ENCODE results near the gene NOMO2.
"Not testable (repeated sequence)": the region's sequence is repeated elsewhere in the genome, so short reads cannot be mapped to it uniquely, and the experiment has no call there.

Gene NOMO2, protein sequence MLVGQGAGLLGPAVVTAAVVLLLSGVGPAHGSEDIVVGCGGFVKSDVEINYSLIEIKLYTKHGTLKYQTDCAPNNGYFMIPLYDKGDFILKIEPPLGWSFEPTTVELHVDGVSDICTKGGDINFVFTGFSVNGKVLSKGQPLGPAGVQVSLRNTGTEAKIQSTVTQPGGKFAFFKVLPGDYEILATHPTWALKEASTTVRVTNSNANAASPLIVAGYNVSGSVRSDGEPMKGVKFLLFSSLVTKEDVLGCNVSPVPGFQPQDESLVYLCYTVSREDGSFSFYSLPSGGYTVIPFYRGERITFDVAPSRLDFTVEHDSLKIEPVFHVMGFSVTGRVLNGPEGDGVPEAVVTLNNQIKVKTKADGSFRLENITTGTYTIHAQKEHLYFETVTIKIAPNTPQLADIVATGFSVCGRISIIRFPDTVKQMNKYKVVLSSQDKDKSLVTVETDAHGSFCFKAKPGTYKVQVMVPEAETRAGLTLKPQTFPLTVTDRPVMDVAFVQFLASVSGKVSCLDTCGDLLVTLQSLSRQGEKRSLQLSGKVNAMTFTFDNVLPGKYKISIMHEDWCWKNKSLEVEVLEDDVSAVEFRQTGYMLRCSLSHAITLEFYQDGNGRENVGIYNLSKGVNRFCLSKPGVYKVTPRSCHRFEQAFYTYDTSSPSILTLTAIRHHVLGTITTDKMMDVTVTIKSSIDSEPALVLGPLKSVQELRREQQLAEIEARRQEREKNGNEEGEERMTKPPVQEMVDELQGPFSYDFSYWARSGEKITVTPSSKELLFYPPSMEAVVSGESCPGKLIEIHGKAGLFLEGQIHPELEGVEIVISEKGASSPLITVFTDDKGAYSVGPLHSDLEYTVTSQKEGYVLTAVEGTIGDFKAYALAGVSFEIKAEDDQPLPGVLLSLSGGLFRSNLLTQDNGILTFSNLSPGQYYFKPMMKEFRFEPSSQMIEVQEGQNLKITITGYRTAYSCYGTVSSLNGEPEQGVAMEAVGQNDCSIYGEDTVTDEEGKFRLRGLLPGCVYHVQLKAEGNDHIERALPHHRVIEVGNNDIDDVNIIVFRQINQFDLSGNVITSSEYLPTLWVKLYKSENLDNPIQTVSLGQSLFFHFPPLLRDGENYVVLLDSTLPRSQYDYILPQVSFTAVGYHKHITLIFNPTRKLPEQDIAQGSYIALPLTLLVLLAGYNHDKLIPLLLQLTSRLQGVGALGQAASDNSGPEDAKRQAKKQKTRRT

DNA sequence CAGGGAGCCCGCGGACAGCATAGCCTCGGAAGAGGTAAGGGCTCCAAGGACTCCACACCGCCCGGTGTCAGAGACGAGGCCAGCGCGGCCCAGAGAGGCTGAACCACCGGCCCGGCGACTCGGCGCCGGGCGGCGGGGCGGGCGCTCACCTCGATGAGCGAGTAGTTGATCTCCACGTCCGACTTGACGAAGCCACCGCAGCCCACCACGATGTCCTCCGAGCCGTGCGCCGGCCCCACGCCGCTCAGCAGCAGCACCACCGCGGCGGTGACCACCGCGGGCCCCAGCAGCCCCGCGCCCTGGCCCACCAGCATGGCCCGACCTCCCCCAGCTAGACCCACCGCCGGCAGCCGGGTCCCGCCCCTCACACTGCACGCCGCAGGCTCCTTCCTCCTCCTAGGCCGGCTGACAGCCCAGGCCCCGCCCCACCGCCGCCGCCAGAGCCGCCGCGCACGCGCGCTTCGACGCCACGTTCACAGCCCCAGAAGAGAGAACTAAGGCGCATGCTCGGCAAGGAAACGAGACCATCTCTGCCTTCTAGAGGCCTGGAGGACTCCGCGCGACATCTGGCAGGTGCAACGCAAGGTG lies at the start of gene NOMO2:
TSS of gene NOMO2 (minus strand) at position 371 of the 588 bp plus-strand sequence. CDS start at position 314, 57 bp downstream.
- H3K27me3 Mint-ChIP-seq; intact Hi-C loops (cut with micrococcal nuclease); H3K4me1 Mint-ChIP-seq (ENCODE audit: low read depth); H3K9me3 Mint-ChIP-seq; H3K27ac Mint-ChIP-seq; H3K36me3 Mint-ChIP-seq (ENCODE audit: low read depth): not testable (repeated sequence)
- H3K4me3 Mint-ChIP-seq = peak within 1 kb of the TSS; percentile 48

DNA sequence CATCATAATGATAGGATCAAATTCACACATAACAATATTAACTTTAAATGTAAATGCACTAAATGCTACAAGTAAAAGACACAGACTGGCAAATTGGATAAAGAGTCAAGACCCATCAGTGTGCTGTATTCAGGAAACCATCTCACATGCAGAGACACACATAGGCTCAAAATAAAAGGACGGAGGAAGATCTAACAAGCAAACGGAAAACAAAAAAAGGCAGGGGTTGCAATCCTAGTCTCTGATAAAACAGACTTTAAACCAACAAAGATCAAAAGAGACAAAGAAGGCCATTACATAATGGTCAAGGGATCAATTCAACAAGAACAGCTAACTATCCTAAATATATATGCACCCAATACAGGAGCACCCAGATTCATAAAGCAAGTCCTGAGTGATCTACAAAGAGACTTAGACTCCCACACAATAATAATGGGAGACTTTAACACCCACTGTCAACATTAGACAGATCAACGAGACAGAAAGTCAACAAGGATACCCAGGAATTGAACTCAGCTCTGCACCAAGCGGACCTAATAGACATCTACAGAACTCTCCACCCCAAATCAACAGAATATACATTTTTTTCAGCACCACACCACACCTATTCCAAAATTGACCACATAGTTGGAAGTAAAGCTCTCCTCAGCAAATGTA lies 48.4 kb upstream of the NOMO2 start:
- H3K27me3 Mint-ChIP-seq; H3K36me3 Mint-ChIP-seq (ENCODE audit: low read depth); H3K4me3 Mint-ChIP-seq; H3K27ac Mint-ChIP-seq; H3K4me1 Mint-ChIP-seq (ENCODE audit: low read depth); H3K9me3 Mint-ChIP-seq; intact Hi-C loops (cut with micrococcal nuclease): not testable (repeated sequence)

DNA sequence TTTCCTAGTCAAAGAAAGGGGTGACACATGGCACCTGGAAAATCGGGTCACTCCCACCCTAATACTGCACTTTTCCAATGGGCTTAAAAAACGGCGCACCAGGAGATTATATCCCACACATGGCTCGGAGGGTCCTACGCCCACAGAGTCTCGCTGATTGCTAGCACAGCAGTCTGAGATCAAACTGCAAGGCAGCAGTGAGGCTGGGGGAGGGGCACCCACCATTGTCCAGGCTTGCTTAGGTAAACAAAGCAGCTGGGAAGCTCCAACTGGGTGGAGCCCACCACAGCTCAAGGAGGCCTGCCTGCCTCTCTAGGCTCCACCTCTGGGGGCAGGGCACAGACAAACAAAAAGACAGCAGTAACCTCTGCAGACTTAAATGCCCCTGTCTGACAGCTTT lies 46.4 kb upstream of the NOMO2 start:
- H3K27me3 Mint-ChIP-seq; H3K4me1 Mint-ChIP-seq (ENCODE audit: low read depth); H3K4me3 Mint-ChIP-seq; H3K9me3 Mint-ChIP-seq; intact Hi-C loops (cut with micrococcal nuclease); H3K27ac Mint-ChIP-seq; H3K36me3 Mint-ChIP-seq (ENCODE audit: low read depth): not testable (repeated sequence)

DNA sequence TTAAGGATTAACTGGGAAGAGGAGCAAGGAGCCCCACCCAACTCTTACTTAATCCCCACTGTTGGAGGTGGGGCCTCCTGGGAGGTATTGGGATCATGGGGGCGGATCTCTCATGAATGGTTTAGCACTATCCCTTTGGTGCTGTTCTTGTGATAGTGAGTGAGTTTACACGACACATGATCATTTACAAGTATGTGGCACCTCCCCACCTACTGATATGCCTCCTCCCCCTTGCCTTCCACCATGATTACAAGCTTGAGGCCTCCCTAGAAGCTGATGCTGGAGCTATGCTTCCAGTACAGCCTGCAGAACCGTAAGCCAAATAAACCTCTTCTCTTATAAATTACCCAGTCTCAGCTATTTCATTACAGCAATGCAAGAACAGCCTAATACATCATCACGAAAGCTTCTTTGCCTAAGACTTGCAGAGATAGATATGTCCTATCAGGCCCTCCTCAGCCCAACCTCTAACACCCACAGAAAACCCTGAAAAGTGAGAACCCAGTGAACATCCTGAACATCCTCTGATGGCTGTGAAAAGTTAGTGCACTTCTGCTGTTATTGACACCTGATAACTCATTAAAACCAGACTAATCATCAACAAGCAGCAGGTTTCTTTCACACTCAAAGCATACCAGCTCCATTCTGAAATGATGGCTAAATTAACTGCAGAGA lies 41.8 kb upstream of the NOMO2 start:
- H3K4me1 Mint-ChIP-seq (ENCODE audit: low read depth); H3K9me3 Mint-ChIP-seq; H3K27me3 Mint-ChIP-seq; intact Hi-C loops (cut with micrococcal nuclease); H3K36me3 Mint-ChIP-seq (ENCODE audit: low read depth); H3K4me3 Mint-ChIP-seq; H3K27ac Mint-ChIP-seq: not testable (repeated sequence)

- H3K4me3 Mint-ChIP-seq; H3K36me3 Mint-ChIP-seq (ENCODE audit: low read depth); H3K27ac Mint-ChIP-seq; H3K27me3 Mint-ChIP-seq; H3K4me1 Mint-ChIP-seq (ENCODE audit: low read depth); H3K9me3 Mint-ChIP-seq; intact Hi-C loops (cut with micrococcal nuclease): not testable (repeated sequence)
These were observed 36.7 kb upstream of the NOMO2 start for GRCh38 chr16:18598582-18598981.

GRCh38 chr16:18597734-18598133 lies 35.8 kb upstream of the NOMO2 start:
- H3K9me3 Mint-ChIP-seq; intact Hi-C loops (cut with micrococcal nuclease); H3K27me3 Mint-ChIP-seq; H3K4me1 Mint-ChIP-seq (ENCODE audit: low read depth); H3K36me3 Mint-ChIP-seq (ENCODE audit: low read depth); H3K4me3 Mint-ChIP-seq; H3K27ac Mint-ChIP-seq: not testable (repeated sequence)

- H3K4me3 Mint-ChIP-seq; H3K9me3 Mint-ChIP-seq; intact Hi-C loops (cut with micrococcal nuclease); H3K27me3 Mint-ChIP-seq; H3K4me1 Mint-ChIP-seq (ENCODE audit: low read depth); H3K36me3 Mint-ChIP-seq (ENCODE audit: low read depth); H3K27ac Mint-ChIP-seq: not testable (repeated sequence)
These were observed 35.4 kb upstream of the NOMO2 start for GRCh38 chr16:18597319-18597718.

GRCh38 chr16:18595796-18596195 lies 33.9 kb upstream of the NOMO2 start:
- H3K4me3 Mint-ChIP-seq = not testable (repeated sequence)

DNA sequence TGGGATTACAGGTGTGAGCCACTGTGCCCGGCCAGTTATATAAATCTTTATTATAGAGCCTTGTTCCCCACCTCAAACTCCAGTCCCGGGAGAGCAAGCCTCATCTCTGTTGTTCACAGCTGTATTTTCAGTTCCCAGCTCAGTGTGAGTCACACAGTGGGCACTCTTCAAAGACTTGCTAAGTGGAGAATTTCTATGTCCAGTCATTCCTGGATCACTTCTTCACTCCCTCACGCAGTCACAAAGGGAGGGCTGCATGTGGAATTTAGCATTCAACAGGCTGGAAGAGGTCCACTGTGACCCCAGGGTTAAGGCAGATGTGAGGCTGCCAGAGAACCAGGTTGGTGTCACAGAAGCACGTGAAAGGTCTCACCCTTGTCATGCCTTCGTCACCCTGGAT lies 33.0 kb upstream of the NOMO2 start:
- H3K36me3 Mint-ChIP-seq (ENCODE audit: low read depth); H3K9me3 Mint-ChIP-seq; H3K4me1 Mint-ChIP-seq (ENCODE audit: low read depth); H3K27me3 Mint-ChIP-seq; H3K27ac Mint-ChIP-seq; H3K4me3 Mint-ChIP-seq; intact Hi-C loops (cut with micrococcal nuclease): not testable (repeated sequence)

More at GRCh38 chr16:18595796-18596195, 33.9 kb upstream of the NOMO2 start:
- H3K9me3 Mint-ChIP-seq; H3K27me3 Mint-ChIP-seq; H3K4me1 Mint-ChIP-seq (ENCODE audit: low read depth); intact Hi-C loops (cut with micrococcal nuclease); H3K36me3 Mint-ChIP-seq (ENCODE audit: low read depth); H3K27ac Mint-ChIP-seq: not testable (repeated sequence)

DNA sequence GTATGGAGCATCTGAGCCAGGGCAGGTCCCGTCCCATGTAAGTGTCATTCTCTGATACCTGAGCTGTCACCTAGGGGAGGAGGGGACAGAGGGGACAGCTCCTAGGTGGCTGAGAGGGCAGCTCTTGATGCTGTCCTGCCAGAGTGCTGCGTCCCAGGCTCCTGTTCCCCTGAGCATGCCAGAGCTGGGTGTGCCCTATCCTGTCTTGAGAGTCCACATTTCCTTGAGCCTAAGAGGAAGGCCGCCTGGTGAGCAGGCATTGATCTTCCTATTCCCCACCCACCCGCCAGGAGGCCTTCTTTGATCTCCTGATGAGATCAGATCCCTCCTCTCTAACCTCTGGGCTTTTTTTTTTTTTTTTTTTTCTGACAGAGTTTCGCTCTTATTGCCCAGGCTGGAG lies 32.0 kb upstream of the NOMO2 start:
- H3K36me3 Mint-ChIP-seq (ENCODE audit: low read depth); H3K27me3 Mint-ChIP-seq; H3K27ac Mint-ChIP-seq; H3K4me3 Mint-ChIP-seq; intact Hi-C loops (cut with micrococcal nuclease); H3K4me1 Mint-ChIP-seq (ENCODE audit: low read depth); H3K9me3 Mint-ChIP-seq: not testable (repeated sequence)

GRCh38 chr16:18592982-18593381 lies 31.1 kb upstream of the NOMO2 start:
- H3K9me3 Mint-ChIP-seq; H3K4me3 Mint-ChIP-seq; H3K36me3 Mint-ChIP-seq (ENCODE audit: low read depth); H3K27me3 Mint-ChIP-seq; H3K4me1 Mint-ChIP-seq (ENCODE audit: low read depth); H3K27ac Mint-ChIP-seq; intact Hi-C loops (cut with micrococcal nuclease): not testable (repeated sequence)

DNA sequence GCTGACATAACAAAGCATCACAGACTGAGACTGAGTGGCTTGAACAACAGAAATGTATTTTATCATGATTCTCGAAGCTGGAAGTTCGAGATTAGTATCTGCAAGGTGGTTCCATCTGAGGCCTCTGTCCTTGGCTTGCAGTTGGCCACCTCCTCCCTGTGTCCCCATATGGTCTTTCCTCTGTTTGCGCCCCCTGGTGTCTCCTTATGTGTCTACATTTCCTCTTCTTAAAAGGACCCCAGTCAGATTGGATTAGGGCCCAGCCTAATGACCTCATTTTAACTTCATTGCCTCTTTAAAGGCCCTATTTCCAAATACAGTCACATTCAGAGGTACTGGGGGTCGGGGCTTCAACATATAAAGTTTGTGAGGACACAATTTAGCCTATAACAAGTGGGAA lies 30.0 kb upstream of the NOMO2 start:
- peaks cover 16% of the 10 kb centered on the region for H3K4me1 Mint-ChIP-seq (ENCODE audit: low read depth)
- H3K36me3 Mint-ChIP-seq (ENCODE audit: low read depth) = not testable (repeated sequence)

DNA sequence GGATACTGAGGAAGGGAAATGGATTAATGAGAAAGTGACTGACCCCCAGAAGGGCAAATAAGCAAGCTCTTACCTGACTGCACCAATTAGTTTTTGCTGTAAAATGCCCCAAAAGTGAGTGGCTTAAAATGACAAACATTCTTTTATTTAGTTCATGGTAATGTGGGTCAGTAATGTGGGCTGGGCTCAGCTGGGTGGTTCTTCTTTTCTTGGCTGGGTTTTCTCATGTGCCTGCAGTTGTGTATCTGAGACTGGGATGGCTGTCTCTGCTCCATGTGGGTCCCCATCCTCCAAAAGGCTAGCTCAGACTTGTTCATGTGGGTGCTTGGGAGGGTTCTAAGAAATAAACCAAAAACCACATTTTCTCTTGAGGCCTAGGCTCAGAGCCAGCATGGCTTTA lies 29.5 kb upstream of the NOMO2 start:
- not testable (repeated sequence) for H3K27me3 Mint-ChIP-seq, H3K4me3 Mint-ChIP-seq

More for the DNA sequence above, 30.0 kb upstream of the NOMO2 start:
- H3K4me3 Mint-ChIP-seq; intact Hi-C loops (cut with micrococcal nuclease); H3K27ac Mint-ChIP-seq; H3K9me3 Mint-ChIP-seq; H3K27me3 Mint-ChIP-seq: not testable (repeated sequence)

More for the DNA sequence above, 29.5 kb upstream of the NOMO2 start:
- intact Hi-C loops (cut with micrococcal nuclease); H3K36me3 Mint-ChIP-seq (ENCODE audit: low read depth); H3K27ac Mint-ChIP-seq; H3K9me3 Mint-ChIP-seq: not testable (repeated sequence)
- H3K4me1 Mint-ChIP-seq (ENCODE audit: low read depth) = peaks cover 18% of the 10 kb centered on the region

Data from dendritic cell treated with granulocyte-macrophage colony-stimulating factor and Interleukin-4, amounts not matched to agents 40 ng/mL and 50 ng/mL, for 4 days (primary cell).